Prostate gland (tissue), 2 donors: ENCODE data around the gene SLCO3A1.

ENCODE experiments used
- POLR2A ChIP-seq: fragments of 450-650 bp; IDR thresholded peaks from one replicate; pipeline ENCODE4 v1.6.1; 2016; ENCODE audit warnings: antibody characterized with exemption, mild to moderate bottlenecking
- POLR2AphosphoS5 ChIP-seq: sonication (generic); formaldehyde crosslinking; IDR thresholded peaks from one replicate; pipeline ENCODE4 v1.6.1; 2017; ENCODE audit warnings: antibody characterized with exemption
- TF ChIP-seq, protein P1 (sequence below), 4 experiments: fragments of 200-600 bp in 2 of 4; fragments of 450-650 bp in 2 of 4; sonication (generic) in 2 of 4; IDR thresholded peaks; 1 replicate in 3 of 4; 2 replicates in 1 of 4; pipeline ENCODE4 v1.5.1; 2016 to 2019; ENCODE audit warnings: antibody characterized with exemption in 4 of 4, mild to moderate bottlenecking in 2 of 4, moderate library complexity in 2 of 4

DNA sequence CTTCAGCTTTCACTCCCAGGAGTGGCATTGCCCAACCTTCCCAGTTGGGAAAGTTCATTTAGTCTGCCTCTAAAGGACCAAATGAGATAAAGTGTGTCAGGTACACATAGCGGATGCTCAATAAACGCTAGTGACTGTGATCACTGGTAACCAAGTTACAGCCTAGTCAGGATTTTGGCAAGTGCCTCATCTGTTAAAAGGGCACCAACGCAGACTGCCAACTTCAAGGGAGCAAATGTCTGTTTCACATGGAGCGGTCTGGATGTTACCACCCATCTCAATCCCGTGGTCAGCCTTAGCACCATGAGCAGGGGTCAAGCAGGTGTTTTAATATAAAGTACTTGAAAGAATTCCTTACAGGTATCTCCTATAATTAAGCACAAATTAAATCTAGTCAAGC lies 22.7 kb downstream of the SLCO3A1 start:
- TF ChIP-seq, protein P1, sequence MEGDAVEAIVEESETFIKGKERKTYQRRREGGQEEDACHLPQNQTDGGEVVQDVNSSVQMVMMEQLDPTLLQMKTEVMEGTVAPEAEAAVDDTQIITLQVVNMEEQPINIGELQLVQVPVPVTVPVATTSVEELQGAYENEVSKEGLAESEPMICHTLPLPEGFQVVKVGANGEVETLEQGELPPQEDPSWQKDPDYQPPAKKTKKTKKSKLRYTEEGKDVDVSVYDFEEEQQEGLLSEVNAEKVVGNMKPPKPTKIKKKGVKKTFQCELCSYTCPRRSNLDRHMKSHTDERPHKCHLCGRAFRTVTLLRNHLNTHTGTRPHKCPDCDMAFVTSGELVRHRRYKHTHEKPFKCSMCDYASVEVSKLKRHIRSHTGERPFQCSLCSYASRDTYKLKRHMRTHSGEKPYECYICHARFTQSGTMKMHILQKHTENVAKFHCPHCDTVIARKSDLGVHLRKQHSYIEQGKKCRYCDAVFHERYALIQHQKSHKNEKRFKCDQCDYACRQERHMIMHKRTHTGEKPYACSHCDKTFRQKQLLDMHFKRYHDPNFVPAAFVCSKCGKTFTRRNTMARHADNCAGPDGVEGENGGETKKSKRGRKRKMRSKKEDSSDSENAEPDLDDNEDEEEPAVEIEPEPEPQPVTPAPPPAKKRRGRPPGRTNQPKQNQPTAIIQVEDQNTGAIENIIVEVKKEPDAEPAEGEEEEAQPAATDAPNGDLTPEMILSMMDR (IDR thresholded peaks at IDR 0.05) = no peak
- TF ChIP-seq POLR2A (no peak), POLR2AphosphoS5 (no peak)
